CD4-positive, alpha-beta T cell treated with Interleukin-6 for 4 hours (primary cell): ENCODE results near the gene GOLPH3.
"Not testable (repeated sequence)": the region's sequence is repeated elsewhere in the genome, so short reads cannot be mapped to it uniquely, and the experiment has no call there.

Source experiments
- DNase-seq: peaks from one replicate; pipeline ENCODE4 v3.0.0-alpha.2; 2020; ENCODE audit warnings: mixed read lengths

GOLPH3 gene

DNA sequence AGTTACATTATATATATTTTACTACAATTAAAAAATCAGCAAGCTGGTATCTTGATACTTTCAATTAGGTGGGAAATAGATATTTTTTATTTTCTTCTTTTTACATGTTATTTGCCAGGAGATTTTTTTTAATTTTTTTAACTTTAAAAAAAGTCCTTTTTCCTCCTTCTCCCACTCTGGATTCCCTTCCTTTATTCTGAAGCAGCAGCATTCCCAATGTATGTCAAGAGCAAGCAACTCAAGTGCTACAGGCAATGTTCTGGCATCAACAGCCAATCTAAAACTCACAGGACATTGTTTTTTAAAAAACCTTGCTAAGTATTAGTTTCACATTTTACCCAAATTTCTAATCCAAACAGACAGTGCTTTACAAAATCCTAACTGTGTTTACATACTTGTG lies 41.4 kb downstream of the GOLPH3 start:
- no peak for DNase-seq

DNA sequence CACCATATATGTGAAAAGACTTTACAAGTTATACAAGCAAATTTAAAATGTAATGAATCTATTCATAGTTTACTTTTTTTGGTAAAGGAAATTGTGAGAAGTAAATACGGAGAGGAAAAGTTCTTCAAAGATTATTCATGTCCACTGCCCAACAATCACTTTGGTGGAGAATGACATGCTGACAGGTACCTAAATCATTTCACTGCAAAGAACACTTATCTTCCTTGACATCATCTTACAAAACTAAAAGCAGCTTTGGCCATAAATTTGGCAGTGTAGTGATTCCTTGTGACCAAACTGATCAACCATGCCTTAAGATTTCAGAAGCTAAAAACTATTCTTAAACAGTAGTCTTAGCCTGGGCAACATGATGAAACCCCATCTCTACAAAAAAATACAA lies 42.5 kb downstream of the GOLPH3 start:
- no peak for DNase-seq

DNA sequence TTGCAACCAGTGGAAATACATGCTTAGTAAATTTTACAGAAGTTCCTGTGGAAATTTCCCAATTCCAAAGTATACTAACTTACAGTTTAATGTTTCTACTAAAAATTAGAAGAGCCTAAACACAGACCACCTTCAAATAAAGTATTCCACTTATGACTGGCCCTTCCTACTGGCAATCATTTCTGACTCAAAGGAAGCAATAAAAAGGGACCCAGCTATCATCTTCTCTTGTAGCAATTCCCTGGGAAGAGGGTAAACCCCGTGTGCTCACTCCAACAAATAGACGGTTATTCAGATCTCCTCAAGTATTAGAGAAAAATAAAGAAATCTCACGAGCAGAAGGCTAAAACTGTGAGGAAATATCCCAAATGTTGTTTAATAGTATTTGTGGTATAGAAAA lies 43.3 kb downstream of the GOLPH3 start:
- DNase-seq, result no peak

DNA sequence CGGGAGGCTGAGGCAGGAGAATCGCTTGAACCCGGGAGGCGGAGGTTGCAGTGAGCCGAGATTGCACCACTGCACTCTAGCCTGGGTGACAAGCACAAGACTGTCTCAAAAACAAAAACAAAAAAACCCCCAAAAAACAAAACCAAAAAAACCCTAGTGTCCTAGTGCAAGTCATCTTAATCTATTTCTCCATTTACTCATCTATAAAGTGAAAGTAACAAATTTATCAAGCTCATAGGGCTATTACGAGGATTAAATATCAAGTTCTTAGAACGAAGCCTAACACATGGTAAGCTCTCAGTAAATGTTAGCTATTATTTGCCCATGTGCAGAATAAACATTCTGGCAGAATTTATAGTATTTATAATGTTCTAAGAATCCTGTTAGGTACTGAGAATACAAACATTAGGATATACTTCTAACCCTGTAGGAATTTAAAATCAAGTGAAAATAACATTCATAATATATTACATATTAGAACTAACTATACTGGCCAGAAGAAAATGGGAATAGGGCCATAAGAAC lies 45.0 kb downstream of the GOLPH3 start:
- no peak for DNase-seq

DNA sequence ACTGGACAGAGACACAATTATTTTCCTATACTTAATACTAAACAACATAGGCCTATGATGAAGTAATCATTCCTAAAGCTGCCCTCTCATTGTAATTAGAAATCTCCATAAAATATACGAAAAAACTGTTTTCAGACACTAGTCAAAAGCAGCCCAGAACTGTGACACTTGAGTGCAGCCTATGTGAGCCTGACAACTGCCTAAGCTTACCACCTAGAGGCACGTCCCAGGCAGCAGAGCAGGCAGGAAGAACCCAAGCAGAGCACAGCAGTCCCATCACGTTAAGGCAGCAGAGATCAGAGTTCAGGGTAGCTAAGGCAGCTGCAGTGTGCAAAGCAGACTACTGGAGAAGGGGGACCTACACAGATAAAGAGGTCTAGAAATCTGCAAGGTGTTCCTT lies 46.4 kb downstream of the GOLPH3 start:
- no peak for DNase-seq

DNA sequence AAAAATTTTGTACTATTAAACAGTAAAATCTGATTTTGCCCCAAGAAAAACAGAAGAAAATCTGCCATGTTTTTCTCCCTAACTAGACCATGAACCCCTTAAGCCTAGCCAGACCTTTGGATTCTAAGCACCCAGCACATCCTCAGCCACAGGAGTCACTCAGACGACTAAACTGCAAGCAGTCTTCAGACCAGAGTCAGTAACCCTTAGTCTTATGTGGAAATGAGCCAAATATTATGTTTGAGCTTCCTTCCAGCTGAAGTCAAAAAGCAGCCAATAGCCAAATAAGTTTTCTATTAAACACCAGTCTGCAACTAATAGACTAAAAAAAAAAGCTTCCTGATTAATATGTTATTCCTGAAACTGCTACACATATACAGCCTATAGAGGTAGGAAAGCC lies 47.4 kb downstream of the GOLPH3 start:
- DNase-seq, result no peak

DNA sequence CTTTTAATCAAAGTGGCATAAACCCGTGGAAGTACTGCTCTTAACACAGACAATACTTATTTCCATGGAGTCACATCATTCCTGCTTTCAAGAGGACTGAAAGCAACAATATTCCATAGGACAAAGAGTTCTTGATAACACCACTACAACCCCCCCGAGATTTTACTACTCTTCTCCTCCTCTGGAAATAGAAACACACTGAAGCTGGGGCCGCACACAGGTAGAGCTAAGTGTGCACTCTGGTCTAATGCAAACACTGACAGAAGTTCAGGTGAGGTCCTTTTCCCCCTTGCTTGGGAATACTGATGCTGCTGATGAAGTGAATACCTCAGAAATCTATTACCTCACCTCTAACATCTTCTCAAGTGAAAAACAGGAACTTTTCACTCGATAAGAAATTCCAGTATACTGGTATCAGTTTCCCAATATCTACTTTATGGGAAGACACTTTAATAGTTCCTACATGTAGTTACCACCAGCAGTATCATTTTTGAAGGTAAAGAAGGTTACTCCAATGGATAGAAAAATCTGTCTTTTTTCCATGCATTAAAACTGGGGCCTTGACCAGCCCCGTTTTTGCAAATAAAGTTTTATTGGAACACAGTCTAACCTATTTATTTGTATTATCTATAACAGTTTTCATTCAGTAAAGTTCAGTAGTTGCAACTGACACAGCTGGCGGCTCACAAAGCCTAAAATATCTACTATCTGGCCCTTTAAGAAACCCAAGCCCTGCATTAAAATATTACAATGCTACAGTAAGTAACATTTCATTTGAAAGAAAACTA lies 50.0 kb downstream of the GOLPH3 start:
- no peak for DNase-seq

DNA sequence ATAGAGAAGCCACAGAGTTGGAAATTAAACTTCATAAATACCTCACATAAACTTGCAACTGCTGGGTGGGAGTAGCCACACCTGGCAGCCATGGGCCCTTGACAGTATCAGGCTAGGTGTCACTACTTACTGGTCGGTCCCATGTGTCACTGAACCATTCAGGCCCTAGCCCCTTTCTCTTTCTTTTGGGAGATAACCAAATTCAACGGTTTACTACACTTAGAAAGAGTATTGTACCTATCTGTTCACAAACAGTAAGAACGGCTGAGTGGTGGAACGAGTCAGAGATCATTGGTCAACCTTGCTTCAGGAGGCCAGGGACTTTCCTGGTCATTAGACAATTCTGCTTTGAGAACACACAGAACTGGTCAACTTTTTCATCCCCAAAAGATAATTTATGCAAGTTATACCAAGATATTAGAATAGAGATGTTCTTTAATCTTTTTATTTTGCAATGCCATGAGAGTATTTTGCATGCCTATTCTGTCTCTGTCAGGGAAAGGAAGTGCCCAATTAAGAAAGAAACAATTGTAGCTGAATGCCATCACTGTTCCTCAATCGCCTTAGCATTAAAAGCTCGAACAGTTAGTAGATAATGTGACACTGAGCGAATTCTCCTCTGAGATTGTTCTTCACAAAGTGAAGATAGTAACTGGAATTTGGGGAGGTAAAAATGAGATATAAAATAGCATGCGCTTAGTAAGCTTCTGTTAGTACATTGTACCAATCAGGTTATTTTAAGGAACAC lies 50.9 kb downstream of the GOLPH3 start:
- no peak for DNase-seq

DNA sequence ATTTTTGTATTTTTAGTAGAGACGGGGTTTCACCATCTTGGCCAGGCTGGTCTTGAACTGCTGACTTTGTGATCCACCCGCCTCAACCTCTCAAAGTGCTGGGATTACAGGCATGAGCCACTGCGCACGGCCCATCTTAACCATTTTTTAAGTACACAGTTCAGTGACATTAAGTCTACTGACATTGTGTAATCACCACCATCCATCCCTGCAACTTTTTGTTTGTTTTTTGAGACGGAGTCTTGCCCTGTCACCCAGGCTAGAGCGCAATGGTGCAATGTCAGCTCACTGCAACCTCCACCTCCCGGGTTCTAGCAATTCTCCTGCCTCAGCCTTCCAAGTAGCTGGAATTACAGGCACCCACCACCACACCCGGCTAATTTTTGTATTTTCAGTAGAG lies 55.2 kb downstream of the GOLPH3 start:
- DNase-seq, result not testable (repeated sequence)

DNA sequence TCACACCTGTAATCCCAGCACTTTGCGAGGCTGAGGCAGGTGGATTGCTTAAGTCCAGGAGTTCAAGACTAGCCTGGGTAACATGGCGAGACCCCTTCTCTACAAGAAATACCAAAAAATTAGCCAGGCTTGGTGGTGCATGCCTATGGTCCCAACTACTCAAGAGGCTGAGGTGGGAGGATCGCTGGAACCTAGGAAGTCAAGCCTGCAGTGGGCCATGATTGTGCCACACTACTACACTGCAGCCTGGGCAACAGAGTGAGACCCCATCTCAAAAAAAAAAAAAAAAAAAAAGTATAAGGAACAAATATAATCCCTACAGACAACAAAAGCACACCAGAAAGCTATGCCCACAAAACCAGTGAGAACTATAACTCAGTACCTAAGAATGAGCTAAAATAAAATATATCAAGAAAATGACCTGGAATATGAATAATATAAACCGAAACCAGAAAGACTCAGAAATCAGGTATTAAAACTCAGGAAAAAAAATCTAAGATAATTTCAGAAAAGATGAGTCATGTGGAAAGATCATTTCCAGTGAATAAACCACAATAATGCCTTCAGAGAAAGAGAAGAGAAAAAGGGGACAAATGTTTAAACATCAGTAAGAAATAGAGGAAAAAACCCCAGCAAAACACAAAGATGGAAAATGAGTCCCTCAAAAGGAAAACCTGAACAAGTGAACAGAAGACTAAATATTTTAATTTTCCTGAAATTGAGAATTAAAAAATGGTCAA lies 57.4 kb downstream of the GOLPH3 start:
- DNase-seq, result no peak

DNA sequence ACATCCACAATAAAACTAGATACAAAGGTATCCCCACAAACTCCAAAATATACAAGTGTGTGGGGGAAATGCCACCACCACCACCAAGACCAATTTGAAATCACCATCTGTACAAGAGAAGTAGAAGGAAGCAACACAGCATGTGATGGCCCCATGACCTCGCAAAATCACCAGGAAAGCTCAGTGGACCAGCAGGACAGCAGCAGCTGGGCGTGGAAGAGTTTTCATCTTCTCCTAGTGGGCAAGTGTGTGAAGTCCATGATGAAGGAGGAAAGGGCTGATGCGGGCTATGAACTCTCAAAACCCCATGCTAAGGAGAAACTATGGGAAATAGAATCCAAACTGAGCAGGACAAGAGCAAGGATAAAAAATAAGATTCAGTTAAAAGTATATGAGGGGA lies 58.1 kb downstream of the GOLPH3 start:
- no peak for DNase-seq

DNA sequence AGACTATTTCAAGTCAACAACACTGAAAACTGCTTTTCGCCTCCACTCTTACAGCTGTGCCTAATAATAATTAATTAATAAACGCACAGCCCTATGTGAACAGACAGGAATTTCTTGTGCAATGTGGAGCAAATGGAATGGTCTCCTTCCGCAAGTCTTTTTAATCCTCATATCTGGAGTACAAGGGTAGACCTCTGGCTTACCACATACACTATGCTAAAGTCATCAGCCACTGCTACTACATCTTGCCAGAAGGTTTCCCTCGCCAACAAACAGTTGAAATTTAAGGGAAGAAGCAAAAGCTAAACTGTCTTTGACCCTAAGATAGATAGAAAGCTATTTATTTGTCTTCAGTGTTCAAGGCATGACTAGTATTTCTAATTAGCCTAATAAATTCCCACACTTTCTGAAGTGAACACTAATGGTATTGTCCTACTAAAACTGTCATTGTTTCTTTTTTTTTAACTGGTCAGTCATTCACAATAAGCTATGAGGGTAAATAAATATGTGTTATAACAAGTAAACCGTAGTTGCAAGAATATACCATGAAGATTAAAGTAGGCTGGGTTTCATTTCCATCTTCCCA lies 63.9 kb downstream of the GOLPH3 start:
- DNase-seq, result no peak

DNA sequence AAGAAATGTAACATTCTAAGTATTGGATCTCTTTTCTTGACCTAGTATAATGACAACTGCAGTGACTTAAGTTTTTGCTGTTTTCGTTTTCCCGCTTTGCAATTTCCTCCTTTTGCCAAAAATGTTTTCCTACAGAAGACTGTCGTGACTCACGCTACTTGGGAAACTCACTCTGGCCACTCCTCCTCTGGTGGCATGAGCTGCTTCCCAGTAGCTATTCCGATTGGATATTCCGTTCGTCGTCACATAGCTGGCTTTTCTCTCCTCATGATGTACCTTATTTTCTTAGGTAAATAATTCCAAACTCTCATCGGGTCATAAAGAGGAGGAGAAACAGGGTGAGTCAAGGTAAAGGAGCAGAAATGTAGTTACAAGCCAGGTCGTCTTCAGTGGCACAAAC lies 64.9 kb downstream of the GOLPH3 start:
- DNase-seq, result no peak

DNA sequence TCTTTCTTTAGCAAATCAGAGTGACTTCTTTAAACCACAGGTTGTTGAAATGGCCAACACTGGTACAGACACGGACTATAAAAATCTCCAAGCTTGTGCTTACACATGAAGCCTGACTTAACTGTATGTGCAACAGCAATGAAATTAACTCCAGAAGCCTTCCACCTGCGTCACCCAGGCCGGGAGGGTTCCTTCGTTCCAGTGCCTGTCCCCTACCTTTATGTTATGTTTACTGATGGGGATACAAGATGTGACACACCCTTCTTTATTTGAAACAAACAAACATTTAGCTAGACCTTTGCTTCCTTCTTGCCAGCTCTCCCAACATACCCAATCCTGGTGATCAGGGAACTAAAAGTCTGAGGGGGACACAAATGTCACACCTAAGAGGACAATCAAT lies 66.0 kb downstream of the GOLPH3 start:
- DNase-seq, result no peak

DNA sequence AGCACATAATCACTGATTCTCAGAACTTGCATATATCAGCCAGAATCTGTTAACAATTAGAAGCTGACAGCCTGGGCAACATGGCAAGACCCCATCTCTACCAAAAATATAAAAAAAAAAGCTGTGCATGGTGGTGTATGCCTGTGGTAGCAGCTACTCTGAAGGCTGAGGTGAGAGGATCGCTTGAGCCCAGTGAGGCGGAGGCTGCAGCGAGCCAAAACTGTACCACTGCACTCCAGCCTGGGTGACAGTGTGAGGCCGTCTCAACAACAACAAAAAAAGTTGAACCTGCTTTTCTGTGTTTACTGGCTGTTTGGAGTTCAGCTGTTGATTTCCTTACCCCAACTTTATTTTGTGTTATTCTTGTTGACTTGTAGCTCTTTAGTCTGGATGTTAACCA lies 66.8 kb downstream of the GOLPH3 start:
- no peak for DNase-seq

DNA sequence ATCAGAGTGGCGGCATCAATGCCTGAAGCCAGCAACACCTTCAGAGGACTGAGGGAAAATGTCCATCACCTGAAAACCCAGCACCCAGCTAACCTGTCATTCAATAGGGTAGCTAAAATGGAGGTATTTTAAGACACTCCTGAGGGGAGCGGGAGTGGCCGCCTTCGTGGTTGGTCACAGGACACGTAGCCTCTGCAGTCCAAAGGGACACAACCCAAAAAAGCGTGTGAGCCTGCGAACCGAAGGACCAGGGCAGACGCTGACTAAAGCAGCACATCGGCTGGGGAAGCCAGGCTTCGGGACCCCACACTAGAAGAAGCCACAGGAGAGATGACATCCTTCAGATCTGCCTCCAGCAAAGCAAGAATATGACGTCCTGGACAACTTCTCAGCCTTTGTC lies 70.6 kb downstream of the GOLPH3 start:
- DNase-seq, result no peak

DNA sequence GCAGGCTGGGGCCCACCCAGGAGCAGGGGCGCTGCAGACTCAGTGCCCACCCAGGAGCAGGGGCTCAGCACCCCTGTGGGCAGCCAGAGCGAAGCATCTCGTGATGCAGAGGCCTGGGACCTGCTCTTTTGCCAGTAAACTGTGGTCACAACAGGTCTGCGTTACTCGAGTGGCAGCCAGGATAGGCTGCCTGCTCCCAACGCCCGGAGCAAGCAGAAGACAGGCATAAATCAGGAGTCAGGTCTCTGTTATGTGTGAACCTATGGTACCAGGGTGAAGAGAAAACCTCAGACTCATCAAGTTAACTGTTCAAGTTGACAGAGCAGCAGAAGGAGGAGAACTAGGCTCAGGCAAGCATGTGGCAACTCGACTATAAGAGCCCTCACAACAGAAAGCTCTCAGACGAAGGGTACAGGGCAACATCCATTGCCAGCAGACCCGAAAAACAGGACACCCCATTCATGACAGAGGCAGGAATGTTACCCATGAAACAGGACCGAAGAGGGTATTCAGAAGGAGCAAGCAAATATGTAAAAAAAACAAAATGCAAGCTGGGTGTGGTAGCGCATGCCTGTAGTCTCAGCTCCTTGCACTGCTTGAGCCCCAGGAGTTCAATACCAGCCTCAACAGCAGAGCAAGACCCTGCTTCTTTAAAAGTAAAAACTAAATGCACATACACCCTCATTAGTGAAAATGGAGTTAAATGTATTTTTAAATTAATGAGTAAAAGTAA lies 71.7 kb downstream of the GOLPH3 start:
- DNase-seq, result no peak

DNA sequence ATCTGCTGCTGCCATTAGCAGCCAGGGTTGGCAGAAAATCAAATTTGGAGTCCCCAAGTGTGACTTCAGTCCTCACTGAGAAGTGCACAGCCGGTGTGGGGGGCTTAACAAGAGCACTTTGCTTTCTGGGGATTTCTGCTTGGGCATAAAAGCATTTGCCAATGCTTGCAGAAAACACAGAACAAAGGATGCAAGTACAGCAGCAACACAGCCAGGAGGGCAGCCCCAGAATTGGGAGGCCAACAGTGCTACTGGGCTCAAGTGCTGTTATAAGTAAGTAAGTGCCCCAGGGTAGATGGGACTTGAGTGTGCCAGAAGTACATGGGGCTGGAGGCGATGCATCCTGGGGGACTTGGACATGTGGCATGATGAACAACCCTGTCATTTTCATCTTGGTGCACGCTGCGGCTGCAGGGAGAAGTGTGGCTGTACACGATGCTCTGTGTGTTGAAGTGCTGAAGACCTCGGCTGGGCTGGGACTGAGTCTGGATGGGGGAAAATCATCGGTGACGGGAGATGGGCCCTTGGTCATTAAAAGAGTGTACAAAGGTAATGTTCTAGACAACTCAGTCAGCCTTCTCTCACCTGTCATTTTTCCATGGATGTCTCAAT lies 73.3 kb downstream of the GOLPH3 start:
- no peak for DNase-seq

DNA sequence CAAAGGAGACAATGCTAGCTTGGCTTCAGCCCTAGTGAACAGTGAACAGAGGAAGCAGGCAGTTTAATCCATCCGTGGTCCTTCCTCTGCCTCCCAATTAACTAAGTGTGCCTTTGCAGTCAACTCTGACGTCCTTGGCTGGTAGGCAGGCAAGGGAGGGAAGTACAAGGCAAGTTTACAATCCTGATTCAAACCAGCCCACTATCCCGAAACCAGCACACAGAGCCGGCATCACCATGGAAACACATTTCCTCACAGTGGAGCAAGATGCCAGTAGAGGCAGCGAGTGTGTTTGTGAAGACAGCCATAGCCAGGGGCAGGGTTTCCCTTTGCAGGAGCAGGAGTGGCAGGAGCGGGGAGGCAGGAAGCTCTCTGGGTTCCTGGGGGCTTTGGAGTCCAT lies 73.9 kb downstream of the GOLPH3 start:
- no peak for DNase-seq

DNA sequence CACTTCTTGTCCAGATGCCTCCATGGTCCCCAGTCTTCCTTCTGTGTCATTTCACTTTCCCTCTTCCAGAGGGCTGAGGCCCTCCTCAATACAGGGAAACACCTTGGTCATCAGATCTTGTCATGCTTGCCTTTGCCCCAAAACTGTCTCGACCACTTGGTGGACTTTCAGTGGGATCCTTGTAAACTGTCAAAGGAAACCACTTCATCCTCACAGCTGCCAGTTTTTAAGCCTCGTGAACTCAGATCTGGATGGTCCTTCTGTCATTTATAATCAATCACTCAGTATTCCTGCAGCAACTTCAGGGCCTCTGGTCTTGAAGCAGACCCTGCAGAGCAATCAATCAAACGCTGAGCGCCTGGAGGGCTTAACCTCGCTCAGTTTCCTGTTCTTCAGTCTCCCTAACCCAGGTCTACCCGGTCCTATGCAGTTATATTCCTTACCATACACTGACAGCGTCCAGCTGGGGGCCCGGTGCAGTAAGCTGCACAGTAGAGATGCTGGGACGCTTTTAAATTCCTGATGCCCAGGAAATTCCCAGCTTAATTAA lies 74.6 kb downstream of the GOLPH3 start:
- DNase-seq, result no peak

DNA sequence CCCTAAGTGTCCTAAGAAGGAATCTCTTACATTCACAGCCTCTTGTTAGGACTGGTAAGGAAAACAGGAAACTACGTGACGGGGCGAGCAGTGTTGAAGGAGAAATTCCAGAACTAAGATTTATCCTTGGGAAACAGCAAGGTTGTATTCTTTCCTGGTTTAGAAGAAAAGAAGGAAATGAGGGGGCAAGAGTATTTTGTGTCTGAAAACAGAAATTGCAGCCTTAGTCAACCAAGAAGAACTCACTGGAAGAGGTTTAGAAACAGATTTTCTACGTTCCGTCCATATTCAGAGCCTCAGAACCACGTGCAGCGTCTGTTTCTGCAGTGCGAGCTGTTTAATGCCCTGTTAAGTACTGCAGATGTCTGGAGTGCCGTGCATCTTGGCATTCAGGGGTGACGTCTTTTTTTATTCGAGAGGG lies 75.2 kb downstream of the GOLPH3 start:
- DNase-seq, result no peak

DNA sequence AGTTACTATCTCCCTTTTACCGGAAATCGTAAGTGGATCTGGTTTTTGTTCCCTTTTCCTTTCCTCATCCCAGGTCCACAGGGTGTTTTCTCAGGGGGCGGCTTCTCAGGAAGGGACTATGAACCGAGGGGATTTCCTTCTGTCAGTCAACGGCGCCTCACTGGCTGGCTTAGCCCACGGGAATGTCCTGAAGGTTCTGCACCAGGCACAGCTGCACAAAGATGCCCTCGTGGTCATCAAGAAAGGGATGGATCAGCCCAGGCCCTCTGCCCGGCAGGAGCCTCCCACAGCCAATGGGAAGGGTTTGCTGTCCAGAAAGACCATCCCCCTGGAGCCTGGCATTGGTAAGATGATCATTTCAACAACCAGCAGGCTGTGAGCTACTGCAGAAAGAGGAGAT lies 75.8 kb downstream of the GOLPH3 start:
- no peak for DNase-seq
